WI38 (cell line): ENCODE measurements around the gene RPH3AL.

ENCODE experiments used
- H3K4me3 ChIP-seq: 2 replicates; pipeline ENCODE4 v1.5.1; 2011; ENCODE audit warnings: low read depth, mild to moderate bottlenecking, control low read depth, low read length
- TF ChIP-seq, protein P1 (sequence below): IDR thresholded peaks from 2 replicates; pipeline ENCODE4 v1.5.1; 2012; ENCODE audit warnings: low read depth, mild to moderate bottlenecking, control low read depth, low read length

Gene RPH3AL

DNA sequence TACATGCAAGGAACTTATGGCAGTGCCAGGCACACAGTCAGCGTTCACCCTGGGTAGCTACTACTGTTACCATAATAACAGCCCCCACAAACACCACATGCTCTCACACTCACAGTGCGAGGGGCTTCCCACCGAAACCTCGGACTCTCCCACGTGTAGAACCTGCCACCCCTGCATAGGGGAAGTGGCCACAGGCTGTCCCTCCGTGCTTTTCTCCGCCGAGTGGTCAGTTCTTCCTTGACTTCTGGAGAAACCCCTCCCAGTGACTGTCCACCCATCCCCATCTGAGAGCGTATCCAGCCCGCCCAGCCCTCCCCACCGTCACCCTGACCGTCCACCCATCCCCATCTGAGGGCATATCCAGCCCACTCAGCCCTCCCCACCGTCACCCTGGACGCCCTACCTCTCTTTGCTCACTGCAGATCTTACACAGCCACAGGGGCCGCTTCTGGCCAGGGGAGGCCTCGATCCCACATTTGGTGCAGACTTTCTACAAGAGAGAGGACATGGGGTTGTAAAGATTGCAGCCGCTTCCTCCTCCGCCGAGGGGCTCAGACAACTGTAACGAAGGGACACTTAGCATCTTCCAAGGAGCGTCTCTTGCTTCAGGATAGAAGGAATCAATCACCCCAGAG lies 71.1 kb downstream of the RPH3AL start:
- TF ChIP-seq, protein P1, sequence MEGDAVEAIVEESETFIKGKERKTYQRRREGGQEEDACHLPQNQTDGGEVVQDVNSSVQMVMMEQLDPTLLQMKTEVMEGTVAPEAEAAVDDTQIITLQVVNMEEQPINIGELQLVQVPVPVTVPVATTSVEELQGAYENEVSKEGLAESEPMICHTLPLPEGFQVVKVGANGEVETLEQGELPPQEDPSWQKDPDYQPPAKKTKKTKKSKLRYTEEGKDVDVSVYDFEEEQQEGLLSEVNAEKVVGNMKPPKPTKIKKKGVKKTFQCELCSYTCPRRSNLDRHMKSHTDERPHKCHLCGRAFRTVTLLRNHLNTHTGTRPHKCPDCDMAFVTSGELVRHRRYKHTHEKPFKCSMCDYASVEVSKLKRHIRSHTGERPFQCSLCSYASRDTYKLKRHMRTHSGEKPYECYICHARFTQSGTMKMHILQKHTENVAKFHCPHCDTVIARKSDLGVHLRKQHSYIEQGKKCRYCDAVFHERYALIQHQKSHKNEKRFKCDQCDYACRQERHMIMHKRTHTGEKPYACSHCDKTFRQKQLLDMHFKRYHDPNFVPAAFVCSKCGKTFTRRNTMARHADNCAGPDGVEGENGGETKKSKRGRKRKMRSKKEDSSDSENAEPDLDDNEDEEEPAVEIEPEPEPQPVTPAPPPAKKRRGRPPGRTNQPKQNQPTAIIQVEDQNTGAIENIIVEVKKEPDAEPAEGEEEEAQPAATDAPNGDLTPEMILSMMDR, result no peak
- H3K4me3 ChIP-seq, result no peak overlapping the region

DNA sequence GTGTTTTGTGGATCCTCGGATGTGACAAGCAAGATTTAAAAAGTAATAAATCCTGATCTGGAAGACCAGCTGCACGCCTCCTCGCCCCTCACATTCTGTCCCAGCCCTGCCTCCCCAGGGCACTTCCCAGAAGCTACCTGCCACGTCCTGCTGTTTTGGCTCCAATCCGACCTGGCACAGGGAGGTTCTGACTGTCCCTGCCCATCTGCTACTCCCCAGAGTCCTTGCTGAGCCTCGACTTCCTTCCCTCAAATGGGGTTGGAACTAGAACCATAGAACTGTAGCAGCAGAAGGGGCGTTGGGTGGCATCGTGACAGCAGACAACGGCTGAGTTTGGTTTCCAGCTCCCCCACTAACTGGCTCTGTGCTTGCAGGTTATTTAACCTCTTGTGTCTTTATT lies 71.7 kb downstream of the RPH3AL start:
- TF ChIP-seq, protein P1, result no peak
- no peak overlapping the region for H3K4me3 ChIP-seq

DNA sequence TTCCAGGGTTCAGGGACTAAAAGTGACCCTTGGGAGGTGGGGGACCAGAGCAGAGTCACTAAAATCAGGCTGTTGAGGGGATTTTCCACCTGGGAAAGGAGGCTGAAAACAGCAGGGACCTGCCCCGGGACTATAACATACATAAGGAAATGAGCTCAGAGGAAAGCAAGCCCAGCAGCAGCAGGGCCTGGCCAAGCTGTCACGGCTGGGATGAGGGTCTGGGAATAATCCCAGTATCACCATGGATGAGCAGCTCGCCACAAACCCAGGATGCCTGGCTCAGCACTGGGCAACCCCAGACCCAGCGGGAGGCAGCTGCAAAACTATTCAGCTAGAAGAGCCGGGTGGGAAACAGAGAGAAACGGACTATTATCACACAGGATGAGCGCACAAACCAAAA lies 72.4 kb downstream of the RPH3AL start:
- TF ChIP-seq, protein P1, result no peak
- H3K4me3 ChIP-seq, result no peak overlapping the region

DNA sequence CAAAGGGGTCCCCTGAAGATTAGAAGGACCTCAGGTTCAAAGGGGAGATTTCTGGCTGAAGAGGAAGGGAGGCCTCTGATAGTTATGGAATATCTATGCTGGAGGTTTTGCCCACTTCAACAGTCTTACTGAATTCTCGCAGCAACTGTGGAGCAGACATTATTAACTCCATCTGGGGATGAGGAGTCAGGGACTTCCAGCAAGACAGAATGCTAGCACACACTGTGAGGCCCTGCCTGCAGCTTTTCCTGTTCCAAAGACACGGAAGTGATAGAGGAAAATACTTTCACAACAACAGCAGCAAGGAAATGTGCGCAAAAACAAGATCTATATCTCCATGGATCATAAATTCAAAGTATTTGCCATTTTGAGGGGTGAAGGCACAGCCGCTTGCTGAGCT lies 72.8 kb downstream of the RPH3AL start:
- H3K4me3 ChIP-seq, result no peak overlapping the region
- TF ChIP-seq, protein P1, result no peak

DNA sequence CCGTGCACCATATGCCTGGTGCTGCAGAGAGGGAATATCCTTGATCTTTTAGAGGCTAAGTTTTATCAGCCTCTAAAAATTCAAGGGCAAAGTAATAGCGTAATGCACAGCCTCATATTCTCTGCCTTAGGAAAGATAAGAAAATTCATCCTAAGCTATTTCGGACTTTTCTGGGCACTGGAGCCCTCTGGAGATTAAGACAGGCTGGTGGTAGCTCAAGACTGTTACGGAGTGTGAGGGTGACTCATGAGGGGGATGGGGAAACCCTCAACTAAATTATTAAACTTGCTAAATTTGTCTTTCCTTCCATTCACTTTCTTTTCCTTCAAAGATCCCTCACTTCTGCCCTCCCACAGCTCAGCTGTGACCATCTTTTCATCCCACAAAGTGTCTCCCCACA lies 73.3 kb downstream of the RPH3AL start:
- TF ChIP-seq, protein P1, result no peak
- H3K4me3 ChIP-seq, result no peak overlapping the region

DNA sequence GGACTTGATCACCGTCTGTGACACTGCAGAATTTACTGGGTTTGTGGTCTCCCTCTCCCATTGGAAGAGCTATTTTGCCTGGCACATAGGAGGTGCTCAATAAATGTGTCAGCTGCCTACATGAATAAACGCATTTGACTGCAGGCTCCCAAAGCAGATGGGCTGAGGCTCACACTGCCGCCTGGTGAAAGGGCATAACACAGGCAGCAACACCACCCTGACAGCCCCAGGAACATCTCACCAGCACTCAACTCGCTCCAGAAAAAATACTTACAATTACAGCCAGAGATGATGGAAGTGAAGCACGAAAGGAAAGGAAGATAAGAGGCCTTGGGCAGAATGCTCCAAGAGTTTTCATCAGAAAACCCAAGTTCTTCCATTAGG lies 73.9 kb downstream of the RPH3AL start:
- TF ChIP-seq, protein P1, result no peak
- no peak overlapping the region for H3K4me3 ChIP-seq

DNA sequence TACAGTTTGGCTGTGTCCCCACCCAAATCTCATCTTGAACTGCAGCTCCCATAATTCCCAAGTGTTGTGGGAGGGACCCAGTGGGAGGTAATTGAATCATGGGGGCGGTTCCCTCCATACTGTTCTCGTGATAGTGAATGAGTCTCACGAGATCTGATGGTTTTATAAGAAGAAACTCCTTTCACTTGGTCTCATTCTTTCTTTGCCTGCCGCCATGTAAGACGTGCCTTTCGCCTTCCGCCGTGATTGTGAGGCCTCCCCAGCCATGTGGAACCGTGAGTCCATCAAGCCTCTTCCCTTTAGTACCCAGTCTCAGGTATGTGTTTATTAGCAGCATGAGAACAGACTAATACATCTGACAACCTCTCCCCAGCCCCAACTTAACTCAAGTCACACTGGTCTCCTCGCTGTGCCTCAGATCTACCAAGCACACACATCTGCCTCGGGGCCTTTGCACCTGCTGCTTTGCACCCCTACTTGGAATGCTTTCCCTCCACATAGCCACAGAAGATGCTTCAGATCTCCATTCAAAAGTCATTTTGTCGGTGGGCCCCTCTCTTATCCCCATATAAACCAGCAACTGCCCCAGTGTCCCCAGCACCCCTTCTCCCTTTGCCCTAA lies 74.4 kb downstream of the RPH3AL start:
- no peak overlapping the region for H3K4me3 ChIP-seq
- TF ChIP-seq, protein P1, result no peak
